HepG2 (cell line): Measurements from ENCODE around the gene KANK4. TPM values are rescaled to one million over a fixed set of nuclear protein-coding genes. Genes with fewer than 3 reads are reported as not detected.

Experiments used
- CREM ChIP-seq, 2 experiments: sonication (generic) in 1 of 2; formaldehyde crosslinking in 1 of 2; IDR thresholded peaks; 2 replicates each; pipeline versions ENCODE4 v1.4.0 to v1.6.1; 2016 to 2020; ENCODE audit warnings: antibody characterized with exemption in 1 of 2, mild to moderate bottlenecking in 1 of 2, missing genetic modification reagents in 1 of 2
- FOXC1 ChIP-seq: sonication (generic); formaldehyde crosslinking; IDR thresholded peaks from 2 replicates; pipeline ENCODE4 v1.8.0; 2022; ENCODE audit warnings: mild to moderate bottlenecking, missing genetic modification reagents, borderline replicate concordance
- HOXA3 ChIP-seq: sonication (generic); formaldehyde crosslinking; IDR thresholded peaks from 2 replicates; pipeline ENCODE4 v1.5.0; 2020; ENCODE audit warnings: missing genetic modification reagents
- KDM1A ChIP-seq: IDR thresholded peaks from 2 replicates; pipeline ENCODE4 v1.6.1; 2016; ENCODE audit warnings: missing compliant biosample characterization
- KMT2B ChIP-seq: IDR thresholded peaks from 2 replicates; pipeline ENCODE4 v1.6.1; 2016; ENCODE audit warnings: missing genetic modification reagents, missing compliant biosample characterization
- NCOA2 ChIP-seq: sonication (generic); formaldehyde crosslinking; IDR thresholded peaks from 2 replicates; pipeline ENCODE4 v1.8.0; 2022; ENCODE audit warnings: inconsistent platforms
- PITX1 ChIP-seq: sonication (generic); formaldehyde crosslinking; IDR thresholded peaks from 2 replicates; pipeline ENCODE4 v1.5.1; 2020; ENCODE audit warnings: mild to moderate bottlenecking, missing genetic modification reagents
- SALL1 ChIP-seq: sonication (generic); formaldehyde crosslinking; IDR thresholded peaks from 2 replicates; pipeline ENCODE4 v1.8.0; 2022; ENCODE audit warnings: mild to moderate bottlenecking, missing genetic modification reagents
- SIX1 ChIP-seq: sonication (generic); formaldehyde crosslinking; IDR thresholded peaks from 2 replicates; pipeline ENCODE4 v1.4.0; 2020; ENCODE audit warnings: missing genetic modification reagents, borderline replicate concordance
- SKI ChIP-seq: fragments of 450-650 bp; IDR thresholded peaks from one replicate; pipeline ENCODE4 v1.6.1; 2018; ENCODE audit warnings: mild to moderate bottlenecking; ENCODE audit not compliant: partially characterized antibody
- SMAD3 ChIP-seq: sonication (generic); formaldehyde crosslinking; IDR thresholded peaks from 2 replicates; pipeline ENCODE4 v1.4.0; 2020; ENCODE audit warnings: missing genetic modification reagents
- SRSF9 ChIP-seq: fragments of 200-400 bp; formaldehyde crosslinking; IDR thresholded peaks from 2 replicates; pipeline ENCODE4 v1.6.1; 2018; ENCODE audit warnings: borderline replicate concordance, mild to moderate bottlenecking, low read depth, low read length; ENCODE audit not compliant: insufficient read depth, poor library complexity, severe bottlenecking
- THAP11 ChIP-seq: IDR thresholded peaks from 2 replicates; pipeline ENCODE4 v1.6.1; 2016; ENCODE audit warnings: missing biosample characterization, missing genetic modification reagents
- ZNF232 ChIP-seq: sonication (generic); formaldehyde crosslinking; IDR thresholded peaks from 2 replicates; pipeline ENCODE4 v1.4.0; 2020; ENCODE audit warnings: missing genetic modification reagents, borderline replicate concordance
- ZNF441 ChIP-seq: sonication (generic); formaldehyde crosslinking; IDR thresholded peaks from 2 replicates; pipeline ENCODE4 v1.7.0; 2021; ENCODE audit warnings: missing genetic modification reagents, borderline replicate concordance
- ZSCAN29 ChIP-seq: sonication (generic); formaldehyde crosslinking; conservative IDR thresholded peaks from 2 replicates; pipeline ENCODE4 v1.4.0; 2020; ENCODE audit warnings: mild to moderate bottlenecking, missing genetic modification reagents
- polyA plus RNA-seq, 8 experiments: library from polyadenylated mRNA; depleted of rRNA in 3 of 8; stranded (reverse) in 7 of 8; unstranded in 1 of 8; fragments of >200 nt; fragmentation: Illumina TruSeq in 4 of 8; extraction: Trizol in 4 of 8; gene quantifications; 2 replicates each; pipeline versions ENCODE4 v1.2.1 to v1.2.3, GENCODE V29; 2011 to 2016; ENCODE audit warnings: low read depth in 4 of 8, missing spikeins in 1 of 8, mixed read lengths in 1 of 8; ENCODE audit not compliant: insufficient read depth in 1 of 8
- total RNA-seq, 5 experiments: library from RNA; depleted of rRNA; stranded (reverse); fragments of >200 nt; fragmentation: Illumina TruSeq; extraction: Trizol; gene quantifications; 2 replicates each; pipeline ENCODE4 v1.2.3, GENCODE V29; 2016; ENCODE audit warnings: low read depth in 1 of 5
- TF ChIP-seq, protein P1 (sequence below): sonication (generic); formaldehyde crosslinking; IDR thresholded peaks from 2 replicates; pipeline ENCODE4 v1.4.0; 2020; ENCODE audit warnings: missing genetic modification reagents
- TF ChIP-seq, protein P2 (sequence below): sonication (generic); formaldehyde crosslinking; IDR thresholded peaks from 2 replicates; pipeline ENCODE4 v1.5.0; 2020; ENCODE audit warnings: mild to moderate bottlenecking, missing genetic modification reagents, borderline replicate concordance
- TF ChIP-seq, protein P3 (sequence below): IDR thresholded peaks from 2 replicates; pipeline ENCODE4 v1.6.1; 2018; ENCODE audit warnings: missing genetic modification reagents, mild to moderate bottlenecking, missing compliant biosample characterization
- TF ChIP-seq, protein P4 (sequence below), 2 experiments: sonication (generic) in 1 of 2; formaldehyde crosslinking in 1 of 2; IDR thresholded peaks; 2 replicates each; pipeline versions ENCODE4 v1.5.1 to v1.6.1; 2011 to 2020; ENCODE audit warnings: borderline replicate concordance in 1 of 2, low read depth in 1 of 2, low read length in 1 of 2, mild to moderate bottlenecking in 1 of 2, missing genetic modification reagents in 1 of 2, moderate library complexity in 1 of 2

Gene KANK4
- total and polyA plus RNA-seq, 2 of the 13 experiments (the other 11 are each of a cell fraction or from before 2014, with no cell fraction given), result 16.1 to 25.7 TPM

DNA sequence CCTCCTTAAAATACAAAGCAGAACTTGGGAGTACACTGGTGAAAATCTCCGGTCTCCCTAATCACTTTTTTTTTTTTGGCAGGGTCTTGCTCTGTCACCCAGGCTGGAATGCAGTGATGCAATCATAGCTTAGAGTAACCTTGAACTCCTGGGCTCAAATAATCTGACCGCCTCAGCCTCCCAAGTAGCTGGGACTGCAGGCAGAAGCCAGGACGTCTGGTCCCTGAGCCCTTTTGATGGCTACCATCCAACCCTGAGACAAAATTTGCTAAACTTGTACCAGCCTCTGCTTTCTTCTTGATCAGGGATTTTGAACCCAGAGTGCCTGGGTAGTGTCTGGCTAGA lies 120.5 kb downstream of the KANK4 start (continued):
- TF ChIP-seq NCOA2 (CRISPR knock-in tag), result peak; percentile 79
- peak; percentile 60; the same call in 1 of the 2 replicates for TF ChIP-seq SIX1
- TF ChIP-seq FOXC1 (CRISPR knock-in tag), result no peak
- no peak for TF ChIP-seq SRSF9
- TF ChIP-seq PITX1, result peak; percentile 76; the same call in 1 of the 2 replicates
- 0 out of 2 replicates have a peak, but pooled peaks have one; percentile 60 for TF ChIP-seq KDM1A
- TF ChIP-seq, protein P1, sequence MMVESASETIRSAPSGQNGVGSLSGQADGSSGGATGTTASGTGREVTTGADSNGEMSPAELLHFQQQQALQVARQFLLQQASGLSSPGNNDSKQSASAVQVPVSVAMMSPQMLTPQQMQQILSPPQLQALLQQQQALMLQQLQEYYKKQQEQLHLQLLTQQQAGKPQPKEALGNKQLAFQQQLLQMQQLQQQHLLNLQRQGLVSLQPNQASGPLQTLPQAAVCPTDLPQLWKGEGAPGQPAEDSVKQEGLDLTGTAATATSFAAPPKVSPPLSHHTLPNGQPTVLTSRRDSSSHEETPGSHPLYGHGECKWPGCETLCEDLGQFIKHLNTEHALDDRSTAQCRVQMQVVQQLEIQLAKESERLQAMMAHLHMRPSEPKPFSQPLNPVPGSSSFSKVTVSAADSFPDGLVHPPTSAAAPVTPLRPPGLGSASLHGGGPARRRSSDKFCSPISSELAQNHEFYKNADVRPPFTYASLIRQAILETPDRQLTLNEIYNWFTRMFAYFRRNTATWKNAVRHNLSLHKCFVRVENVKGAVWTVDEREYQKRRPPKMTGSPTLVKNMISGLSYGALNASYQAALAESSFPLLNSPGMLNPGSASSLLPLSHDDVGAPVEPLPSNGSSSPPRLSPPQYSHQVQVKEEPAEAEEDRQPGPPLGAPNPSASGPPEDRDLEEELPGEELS (CRISPR knock-in tag), result peak; percentile 61
- TF ChIP-seq SMAD3 (CRISPR knock-in tag), result peak; percentile 58; the same call in 1 of the 2 replicates
- TF ChIP-seq, protein P2, sequence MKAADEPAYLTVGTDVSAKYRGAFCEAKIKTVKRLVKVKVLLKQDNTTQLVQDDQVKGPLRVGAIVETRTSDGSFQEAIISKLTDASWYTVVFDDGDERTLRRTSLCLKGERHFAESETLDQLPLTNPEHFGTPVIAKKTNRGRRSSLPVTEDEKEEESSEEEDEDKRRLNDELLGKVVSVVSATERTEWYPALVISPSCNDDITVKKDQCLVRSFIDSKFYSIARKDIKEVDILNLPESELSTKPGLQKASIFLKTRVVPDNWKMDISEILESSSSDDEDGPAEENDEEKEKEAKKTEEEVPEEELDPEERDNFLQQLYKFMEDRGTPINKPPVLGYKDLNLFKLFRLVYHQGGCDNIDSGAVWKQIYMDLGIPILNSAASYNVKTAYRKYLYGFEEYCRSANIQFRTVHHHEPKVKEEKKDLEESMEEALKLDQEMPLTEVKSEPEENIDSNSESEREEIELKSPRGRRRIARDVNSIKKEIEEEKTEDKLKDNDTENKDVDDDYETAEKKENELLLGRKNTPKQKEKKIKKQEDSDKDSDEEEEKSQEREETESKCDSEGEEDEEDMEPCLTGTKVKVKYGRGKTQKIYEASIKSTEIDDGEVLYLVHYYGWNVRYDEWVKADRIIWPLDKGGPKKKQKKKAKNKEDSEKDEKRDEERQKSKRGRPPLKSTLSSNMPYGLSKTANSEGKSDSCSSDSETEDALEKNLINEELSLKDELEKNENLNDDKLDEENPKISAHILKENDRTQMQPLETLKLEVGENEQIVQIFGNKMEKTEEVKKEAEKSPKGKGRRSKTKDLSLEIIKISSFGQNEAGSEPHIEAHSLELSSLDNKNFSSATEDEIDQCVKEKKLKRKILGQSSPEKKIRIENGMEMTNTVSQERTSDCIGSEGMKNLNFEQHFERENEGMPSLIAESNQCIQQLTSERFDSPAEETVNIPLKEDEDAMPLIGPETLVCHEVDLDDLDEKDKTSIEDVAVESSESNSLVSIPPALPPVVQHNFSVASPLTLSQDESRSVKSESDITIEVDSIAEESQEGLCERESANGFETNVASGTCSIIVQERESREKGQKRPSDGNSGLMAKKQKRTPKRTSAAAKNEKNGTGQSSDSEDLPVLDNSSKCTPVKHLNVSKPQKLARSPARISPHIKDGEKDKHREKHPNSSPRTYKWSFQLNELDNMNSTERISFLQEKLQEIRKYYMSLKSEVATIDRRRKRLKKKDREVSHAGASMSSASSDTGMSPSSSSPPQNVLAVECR, result peak; percentile 49; the same call in 1 of the 2 replicates
- no peak for TF ChIP-seq ZNF441 (CRISPR knock-in tag)
- peak; percentile 71 for TF ChIP-seq HOXA3 (CRISPR knock-in tag)
- TF ChIP-seq CREM (IDR thresholded peaks at IDR 0.05), result 0 out of 2 replicates have a peak, but pooled peaks have one; percentile 12
- no peak for TF ChIP-seq CREM (CRISPR knock-in tag; IDR thresholded peaks at IDR 0.05)
- TF ChIP-seq ZNF232 (CRISPR knock-in tag), result no peak
- TF ChIP-seq KMT2B, result 0 out of 2 replicates have a peak, but pooled peaks have one; percentile 24
- TF ChIP-seq, protein P3, sequence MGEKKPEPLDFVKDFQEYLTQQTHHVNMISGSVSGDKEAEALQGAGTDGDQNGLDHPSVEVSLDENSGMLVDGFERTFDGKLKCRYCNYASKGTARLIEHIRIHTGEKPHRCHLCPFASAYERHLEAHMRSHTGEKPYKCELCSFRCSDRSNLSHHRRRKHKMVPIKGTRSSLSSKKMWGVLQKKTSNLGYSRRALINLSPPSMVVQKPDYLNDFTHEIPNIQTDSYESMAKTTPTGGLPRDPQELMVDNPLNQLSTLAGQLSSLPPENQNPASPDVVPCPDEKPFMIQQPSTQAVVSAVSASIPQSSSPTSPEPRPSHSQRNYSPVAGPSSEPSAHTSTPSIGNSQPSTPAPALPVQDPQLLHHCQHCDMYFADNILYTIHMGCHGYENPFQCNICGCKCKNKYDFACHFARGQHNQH (CRISPR knock-in tag), result 0 out of 2 replicates have a peak, but pooled peaks have one; percentile 30
- peak; percentile 85 for TF ChIP-seq SALL1 (CRISPR knock-in tag)
- TF ChIP-seq, protein P4, sequence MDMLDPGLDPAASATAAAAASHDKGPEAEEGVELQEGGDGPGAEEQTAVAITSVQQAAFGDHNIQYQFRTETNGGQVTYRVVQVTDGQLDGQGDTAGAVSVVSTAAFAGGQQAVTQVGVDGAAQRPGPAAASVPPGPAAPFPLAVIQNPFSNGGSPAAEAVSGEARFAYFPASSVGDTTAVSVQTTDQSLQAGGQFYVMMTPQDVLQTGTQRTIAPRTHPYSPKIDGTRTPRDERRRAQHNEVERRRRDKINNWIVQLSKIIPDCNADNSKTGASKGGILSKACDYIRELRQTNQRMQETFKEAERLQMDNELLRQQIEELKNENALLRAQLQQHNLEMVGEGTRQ (IDR thresholded peaks at IDR 0.05; ENCODE audit: low read depth, low read length), result no peak
- TF ChIP-seq, protein P4 (CRISPR knock-in tag; IDR thresholded peaks at IDR 0.05; ENCODE audit: borderline replicate concordance), result no peak
- TF ChIP-seq THAP11 (CRISPR knock-in tag), result peak; percentile 49; the same call in 1 of the 2 replicates
- TF ChIP-seq ZSCAN29 (CRISPR knock-in tag), result 0 out of 2 replicates have a peak, but pooled peaks have one; percentile 29
- peak; percentile 23 for TF ChIP-seq SKI
